ENCODE data around the gene LRRC8C. TPM values are rescaled to one million over a fixed set of nuclear protein-coding genes. Genes with fewer than 3 reads are reported as not detected.

LRRC8C gene
- total and polyA plus RNA-seq, 11 donors: 3.2 to 16.3 (median 9.2) TPM

- DNase-seq (no peak), ATAC-seq (peak; percentile 51 to 76 (median 66))
- Histone ChIP-seq H3K36me3 (no peaks in the 10 kb centered on the region), H3K27me3 (no peaks in the 10 kb centered on the region), H3K4me3 (no peak overlapping the region), H3K27ac (peak overlapping the region; percentile 43 to 80 (median 64)), H3K9me3 (peaks cover 0 to 9% (median 0%) of the 10 kb centered on the region in 12 donors), H3K4me1 (peaks cover 9 to 38% (median 28%) of the 10 kb centered on the region in 12 donors)
- intact Hi-C loops (cut with DNase I): loop anchor here in 1 of 10 donors (10.0 kb wide), 1 partner anchor 379 kb away; the partner anchor contains the start of gene ZNF326
- no peak for TF ChIP-seq POLR2A (IDR thresholded peaks at IDR 0.05)
- TF ChIP-seq, protein P1, sequence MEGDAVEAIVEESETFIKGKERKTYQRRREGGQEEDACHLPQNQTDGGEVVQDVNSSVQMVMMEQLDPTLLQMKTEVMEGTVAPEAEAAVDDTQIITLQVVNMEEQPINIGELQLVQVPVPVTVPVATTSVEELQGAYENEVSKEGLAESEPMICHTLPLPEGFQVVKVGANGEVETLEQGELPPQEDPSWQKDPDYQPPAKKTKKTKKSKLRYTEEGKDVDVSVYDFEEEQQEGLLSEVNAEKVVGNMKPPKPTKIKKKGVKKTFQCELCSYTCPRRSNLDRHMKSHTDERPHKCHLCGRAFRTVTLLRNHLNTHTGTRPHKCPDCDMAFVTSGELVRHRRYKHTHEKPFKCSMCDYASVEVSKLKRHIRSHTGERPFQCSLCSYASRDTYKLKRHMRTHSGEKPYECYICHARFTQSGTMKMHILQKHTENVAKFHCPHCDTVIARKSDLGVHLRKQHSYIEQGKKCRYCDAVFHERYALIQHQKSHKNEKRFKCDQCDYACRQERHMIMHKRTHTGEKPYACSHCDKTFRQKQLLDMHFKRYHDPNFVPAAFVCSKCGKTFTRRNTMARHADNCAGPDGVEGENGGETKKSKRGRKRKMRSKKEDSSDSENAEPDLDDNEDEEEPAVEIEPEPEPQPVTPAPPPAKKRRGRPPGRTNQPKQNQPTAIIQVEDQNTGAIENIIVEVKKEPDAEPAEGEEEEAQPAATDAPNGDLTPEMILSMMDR (IDR thresholded peaks at IDR 0.05): peak; percentile 13 to 48 (median 38)
- 34 to 44% (median 37%) methylated on average over 3 of the region's 3 CpGs for WGBS, 4 donors
These were observed 17.0 kb upstream of the LRRC8C start for GRCh38 chr1:89615676-89616598.

DNA sequence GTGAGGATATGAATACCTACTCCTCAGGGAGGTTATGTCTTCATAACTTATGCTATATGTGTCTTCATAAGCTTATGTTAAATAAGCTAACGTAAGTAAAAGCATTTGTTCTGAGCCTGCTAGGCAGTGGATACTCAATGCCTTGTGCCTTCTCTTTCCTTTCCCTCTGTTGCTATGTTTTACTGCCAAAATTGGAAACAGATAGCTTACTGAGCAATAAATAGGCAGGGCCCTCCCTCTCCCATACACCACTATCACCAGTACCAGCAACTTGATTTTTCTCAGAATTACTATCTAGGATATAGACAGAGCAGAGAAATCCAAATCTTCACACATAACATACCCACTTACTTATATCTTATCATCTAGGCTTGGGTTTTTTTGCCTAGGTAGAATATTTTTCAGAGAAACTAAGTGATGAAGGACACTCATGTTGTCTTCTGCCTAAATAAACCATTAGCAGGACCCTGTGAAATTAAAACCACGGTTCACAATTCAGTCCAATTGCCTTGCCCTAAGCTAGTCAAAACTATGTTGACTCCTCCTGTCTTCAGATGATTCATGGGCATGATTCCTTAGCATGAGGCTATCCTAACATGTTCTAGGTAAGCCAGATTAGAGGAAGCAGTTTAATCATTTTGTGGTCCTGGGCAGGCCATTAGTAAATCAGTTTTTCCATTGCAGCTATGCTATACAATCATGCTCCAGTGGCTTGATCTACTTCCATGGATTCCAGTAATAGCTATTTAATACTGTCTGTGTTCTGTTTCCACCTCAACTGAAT, 15.9 kb upstream of the LRRC8C start:
- intact Hi-C loops (cut with DNase I): loop anchor here in 1 of 10 donors (10.0 kb wide), 1 partner anchor 378 kb away; the partner anchor contains the start of gene ZNF326
- WGBS, 4 donors: 68 to 70% (median 69%) methylated on average over 2 of the region's 2 CpGs

GRCh38 chr1:89620664-89621063, 12.3 kb upstream of the LRRC8C start:
- Histone ChIP-seq H3K4me1 (peaks cover 8 to 33% (median 21%) of the 10 kb centered on the region in 12 donors), H3K36me3 (no peaks in the 10 kb centered on the region), H3K4me3 (peak overlapping the region in 1 of 12 donors; percentile 25), H3K9me3 (peaks cover 0 to 9% (median 0%) of the 10 kb centered on the region in 12 donors), H3K27ac (no peak overlapping the region), H3K27me3 (no peaks in the 10 kb centered on the region)
- DNase-seq (no peak), ATAC-seq (no peak)
- intact Hi-C loops (cut with DNase I): no loop called here
- 91 to 97% (median 96%) methylated on average over 3 of the region's 3 CpGs for WGBS, 4 donors
- no peak for TF ChIP-seq POLR2A (IDR thresholded peaks at IDR 0.05)
- TF ChIP-seq, protein P1 (IDR thresholded peaks at IDR 0.05): no peak

More for the DNA sequence above, 15.9 kb upstream of the LRRC8C start:
- Histone ChIP-seq H3K4me3 (no peak overlapping the region), H3K9me3 (peaks cover 0 to 9% (median 0%) of the 10 kb centered on the region in 12 donors), H3K27me3 (no peaks in the 10 kb centered on the region), H3K27ac (peak overlapping the region in 11 of 12 donors; percentile 45 to 80 (median 67)), H3K36me3 (no peaks in the 10 kb centered on the region), H3K4me1 (peaks cover 9 to 38% (median 28%) of the 10 kb centered on the region in 12 donors)
- no peak for DNase-seq
- peak; percentile 60 to 79 (median 74) for ATAC-seq
- TF ChIP-seq POLR2A (IDR thresholded peaks at IDR 0.05): no peak

- intact Hi-C loops (cut with DNase I): no loop called here
These were observed 10.0 kb upstream of the LRRC8C start for GRCh38 chr1:89622895-89623294.

More at GRCh38 chr1:89622895-89623294, 10.0 kb upstream of the LRRC8C start:
- H3K27me3 ChIP-seq: no peaks in the 10 kb centered on the region
- peaks cover 0 to 17% (median 3%) of the 10 kb centered on the region in 12 donors for H3K4me1 ChIP-seq
- TF ChIP-seq, protein P1 (IDR thresholded peaks at IDR 0.05): peak in 3 of 12 donors; percentile 8 to 30 (median 16)
- no peak for TF ChIP-seq POLR2A (IDR thresholded peaks at IDR 0.05)
- no peaks in the 10 kb centered on the region for H3K36me3 ChIP-seq
- H3K27ac ChIP-seq: no peak overlapping the region
- peaks cover 0 to 2% (median 0%) of the 10 kb centered on the region in 12 donors for H3K9me3 ChIP-seq
- ATAC-seq: no peak
- no peak for DNase-seq
- 52 to 65% (median 59%) methylated on average over 3 of the region's 3 CpGs for WGBS, 4 donors
- H3K4me3 ChIP-seq: no peak overlapping the region

All from heart left ventricle (tissue), 16 donors.